GM21447 (cell line): ENCODE measurements around the gene PAQR4.

Source experiments
- ATAC-seq: cut with Tn5 transposase; IDR thresholded peaks from one replicate; pipeline ENCODE4 v1.9.1; 2021; ENCODE audit not compliant: unreplicated experiment

The PAQR4 gene

DNA sequence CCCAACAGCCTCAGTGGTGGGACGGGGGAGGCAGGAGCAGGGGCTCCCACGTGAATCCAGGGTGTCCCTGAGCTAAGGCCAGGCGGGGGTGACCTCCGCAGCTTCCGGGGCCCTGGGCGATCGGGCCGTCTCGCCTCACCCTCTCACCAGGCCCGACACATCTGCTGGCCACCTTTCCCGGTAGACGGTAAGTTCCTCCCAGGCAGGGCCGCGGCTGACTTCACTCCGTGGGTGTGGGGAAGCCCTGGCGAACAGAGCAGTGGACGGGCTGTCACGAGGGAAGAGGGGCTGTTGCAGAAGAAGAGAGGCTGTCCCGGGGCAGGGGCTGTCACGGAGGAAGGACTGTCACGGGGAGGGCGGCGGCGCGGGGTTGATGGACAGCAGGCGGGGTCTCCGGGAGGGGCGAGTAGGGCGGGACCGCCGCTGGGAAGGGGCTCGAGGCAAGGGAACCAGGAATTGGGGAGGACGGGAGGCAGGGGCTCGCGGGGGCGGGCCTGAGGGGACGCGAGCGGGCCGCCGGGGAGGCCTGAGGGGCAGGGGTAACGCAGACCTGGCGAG is 10.6 kb downstream of the PAQR4 start:
- ATAC-seq = peak; percentile 8

DNA sequence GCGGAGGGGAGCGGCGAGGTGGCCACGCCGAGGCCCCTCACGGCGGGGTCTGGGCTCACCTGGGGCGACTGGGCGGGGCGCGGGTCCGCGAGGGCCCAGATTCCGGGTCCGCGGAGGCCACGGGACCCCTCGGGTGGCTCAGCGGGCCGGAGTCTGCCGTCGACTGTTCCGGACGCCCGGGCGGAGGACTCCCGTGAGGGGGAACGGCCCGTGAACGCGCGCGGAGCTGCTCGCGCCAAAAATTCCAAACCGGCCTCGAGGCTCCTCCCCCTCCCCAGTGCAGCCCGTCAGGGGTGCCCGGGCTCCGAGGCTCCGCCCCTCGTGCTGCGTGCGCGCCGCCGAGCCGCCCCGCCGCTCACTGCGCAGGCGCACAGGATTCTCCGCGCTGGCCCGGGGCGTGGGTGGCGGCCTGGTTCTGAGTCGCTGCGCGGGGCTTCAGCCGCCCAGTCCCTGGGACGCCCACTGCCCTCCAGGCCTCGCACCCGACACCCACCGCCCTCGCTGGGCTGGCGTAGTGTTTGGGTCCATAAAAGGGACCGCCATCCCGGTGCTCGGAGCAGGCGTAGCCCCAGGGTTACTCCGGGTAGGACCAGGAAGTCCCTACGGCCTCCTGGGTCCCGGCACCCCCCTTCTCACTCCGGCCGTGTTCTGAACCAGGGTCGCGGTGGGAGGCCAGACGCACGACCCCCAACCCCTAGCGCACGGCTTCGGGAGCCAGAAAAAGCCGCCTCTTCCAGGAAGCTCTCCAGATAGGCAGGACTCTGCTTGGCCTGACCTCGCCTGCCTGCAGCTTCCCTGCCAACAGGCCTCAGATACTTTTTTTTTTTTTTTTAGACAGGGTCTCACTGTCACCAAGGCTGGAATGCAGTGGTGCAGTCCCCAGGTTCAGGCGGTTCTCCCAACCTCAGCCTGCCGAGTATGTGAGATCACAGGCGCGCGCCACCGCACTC is 11.4 kb downstream of the PAQR4 start, which contains the start of gene PKMYT1:
Gene PKMYT1, minus strand, starts transcription at position 220 of the 950 bp plus-strand sequence. CDS start 789 bp downstream, outside the sequence.
- ATAC-seq = peak; percentile 59

DNA sequence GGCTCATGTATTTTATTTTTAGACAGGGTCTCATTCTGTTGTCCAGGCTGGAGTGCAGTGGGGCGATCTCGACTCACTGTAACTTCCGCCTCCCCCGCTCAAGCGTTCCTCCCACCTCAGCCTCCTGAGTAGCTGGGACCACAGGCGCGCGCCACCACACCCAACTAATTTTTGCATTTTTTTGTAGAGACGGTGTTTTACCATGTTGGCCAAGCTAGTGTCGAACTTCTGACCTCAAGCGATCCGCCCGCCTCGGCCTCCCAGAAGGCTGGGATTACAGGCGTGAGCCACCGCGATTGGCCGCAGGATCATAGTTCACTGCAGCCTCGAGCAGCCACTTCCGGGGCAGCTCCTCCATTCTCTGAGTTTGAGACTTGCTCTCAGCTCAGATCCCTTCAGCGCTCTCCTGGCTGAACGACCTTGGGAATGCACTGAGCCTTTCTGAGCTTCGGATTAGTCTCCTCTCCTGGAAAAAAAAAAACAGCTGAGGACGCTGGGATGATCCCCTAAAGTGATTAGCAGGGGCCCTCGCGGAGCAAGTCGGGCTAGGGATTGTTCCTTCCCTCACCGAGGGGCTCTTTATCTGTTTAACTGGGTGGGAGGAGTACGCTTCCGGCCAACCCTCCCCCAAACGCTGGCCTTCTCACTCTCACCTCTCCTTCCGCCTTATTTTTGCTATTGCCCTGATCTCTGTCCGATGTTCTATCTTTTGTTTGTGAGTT is 12.2 kb downstream of the PAQR4 start:
- no peak for ATAC-seq

DNA sequence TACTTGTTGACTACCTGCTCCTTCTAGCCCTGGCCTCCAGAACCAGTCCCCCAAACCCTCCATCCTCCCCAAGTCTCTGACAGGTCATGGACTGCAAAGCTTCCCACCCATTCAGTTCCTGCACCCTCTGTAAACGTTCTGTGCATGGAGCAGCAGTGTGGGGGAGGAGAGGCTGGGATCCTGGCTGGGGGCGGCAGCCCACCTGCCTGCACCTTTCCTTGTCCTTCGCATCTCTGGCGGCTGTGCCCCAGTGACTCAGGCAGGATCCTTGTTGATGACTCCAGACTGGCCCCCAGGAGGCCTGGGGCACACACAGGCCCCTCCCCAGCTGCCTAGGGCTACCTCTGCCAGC is 12.7 kb downstream of the PAQR4 start:
- no peak for ATAC-seq

DNA sequence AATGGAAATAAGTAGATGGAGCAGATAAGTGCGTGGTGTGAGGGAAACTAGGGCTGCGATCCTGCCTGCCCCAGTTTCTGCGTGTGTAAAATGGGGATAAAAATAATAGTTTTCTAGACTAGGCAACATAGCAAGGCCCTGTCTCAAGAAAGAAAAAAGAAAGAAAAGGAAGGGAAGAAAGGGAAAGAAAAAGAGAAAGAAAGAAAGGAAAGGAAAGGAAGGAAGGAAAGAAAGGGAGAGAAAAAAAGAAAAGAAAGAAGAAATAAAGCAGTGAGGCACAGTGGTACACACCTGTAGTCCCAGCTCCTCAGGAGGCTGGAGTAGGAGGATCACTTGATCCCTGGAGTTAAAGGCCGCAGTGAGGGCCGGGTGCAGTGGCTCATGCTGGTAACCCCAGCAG is 13.3 kb downstream of the PAQR4 start:
- ATAC-seq = no peak

DNA sequence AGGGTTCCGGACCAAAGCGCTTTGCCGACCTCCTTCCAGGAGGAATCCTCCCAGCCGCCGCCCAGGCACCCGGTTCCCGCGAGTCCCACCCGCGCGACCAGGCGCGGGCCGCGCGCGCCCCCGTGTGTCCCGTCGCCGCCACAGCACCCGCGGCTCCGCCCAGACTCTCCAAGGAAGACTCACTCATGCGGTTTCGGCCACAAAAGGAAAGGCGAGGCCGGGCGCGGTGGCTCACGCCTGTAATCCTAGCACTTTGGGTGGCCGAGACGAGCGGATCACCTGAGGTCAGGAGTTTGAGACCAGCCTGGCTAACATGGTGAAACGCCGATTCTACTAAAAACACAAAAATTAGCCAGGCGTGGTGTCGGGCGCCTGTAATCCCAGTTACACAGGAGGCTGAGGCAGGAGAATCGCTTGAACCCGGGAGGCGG is 14.6 kb downstream of the PAQR4 start:
- ATAC-seq = no peak

DNA sequence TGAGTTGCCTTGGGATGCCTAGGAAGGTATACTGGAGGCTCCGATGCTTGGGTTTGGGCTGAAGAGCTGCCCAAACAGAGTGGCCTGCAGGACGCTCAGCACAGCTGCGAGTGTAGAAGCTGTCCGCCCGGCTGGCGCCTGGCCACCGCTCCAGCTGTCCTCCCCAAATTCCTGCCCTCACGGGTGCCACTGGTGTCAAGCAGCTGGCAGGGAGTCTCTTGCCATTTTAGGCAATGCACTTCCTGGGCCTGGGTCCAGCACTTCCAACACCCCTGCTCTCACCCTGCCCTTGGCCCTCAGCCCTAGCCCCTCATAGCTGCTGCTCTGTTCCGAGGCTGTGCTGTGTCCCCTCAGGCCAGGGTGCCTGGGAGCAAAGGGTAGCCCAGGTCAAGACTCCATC is 16.3 kb downstream of the PAQR4 start:
- no peak for ATAC-seq

DNA sequence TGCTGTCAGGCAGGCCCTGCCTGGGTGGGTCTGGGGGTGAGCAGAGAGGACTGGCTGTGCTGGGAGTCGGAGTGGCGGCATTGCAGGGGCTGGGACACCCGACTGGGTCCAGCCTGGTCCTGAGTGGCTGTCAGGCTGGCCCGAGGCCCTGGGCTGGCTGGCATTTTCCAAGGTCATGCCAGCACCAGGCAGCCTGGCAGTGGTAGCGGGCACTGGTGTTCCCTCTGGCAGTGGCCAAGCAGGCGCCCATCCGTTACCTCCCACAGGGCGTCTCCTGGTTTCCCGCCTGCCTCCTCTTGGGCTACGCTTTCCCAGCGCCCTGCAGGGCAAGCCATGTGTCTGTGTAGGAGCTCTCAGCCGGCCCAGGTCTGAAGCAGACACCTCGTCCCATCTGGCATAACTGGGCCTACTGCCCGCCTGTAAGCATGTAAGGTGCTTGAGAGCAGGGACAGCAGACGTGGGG is 16.8 kb downstream of the PAQR4 start:
- no peak for ATAC-seq

DNA sequence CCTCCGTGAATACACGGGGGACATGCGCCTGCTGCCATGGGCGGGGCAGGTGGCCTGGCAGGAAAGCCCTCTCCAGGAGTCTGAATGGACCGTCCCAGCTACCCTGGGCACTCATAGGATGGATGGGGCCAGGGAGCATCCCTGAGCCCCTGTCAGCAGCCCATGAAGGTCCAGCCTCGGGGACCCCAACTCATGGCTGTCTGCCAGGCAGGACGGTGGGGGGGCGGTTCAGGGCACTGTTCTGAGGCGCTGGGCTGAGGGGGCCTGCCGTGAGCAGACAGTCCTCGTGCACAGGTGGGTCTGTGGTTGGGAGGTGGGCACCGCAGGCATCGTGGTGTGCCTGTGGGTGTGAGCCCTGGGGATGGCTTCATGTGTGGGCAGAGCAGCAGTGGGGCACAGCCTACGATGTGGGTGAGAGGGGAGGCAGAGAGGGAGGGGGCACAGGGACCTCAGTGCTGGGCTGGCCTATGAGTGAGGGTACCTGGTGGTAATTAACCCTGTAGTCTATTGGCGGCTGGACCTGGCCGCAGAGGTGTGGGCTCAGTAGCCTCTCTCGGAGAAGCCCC is 17.6 kb downstream of the PAQR4 start:
- no peak for ATAC-seq

DNA sequence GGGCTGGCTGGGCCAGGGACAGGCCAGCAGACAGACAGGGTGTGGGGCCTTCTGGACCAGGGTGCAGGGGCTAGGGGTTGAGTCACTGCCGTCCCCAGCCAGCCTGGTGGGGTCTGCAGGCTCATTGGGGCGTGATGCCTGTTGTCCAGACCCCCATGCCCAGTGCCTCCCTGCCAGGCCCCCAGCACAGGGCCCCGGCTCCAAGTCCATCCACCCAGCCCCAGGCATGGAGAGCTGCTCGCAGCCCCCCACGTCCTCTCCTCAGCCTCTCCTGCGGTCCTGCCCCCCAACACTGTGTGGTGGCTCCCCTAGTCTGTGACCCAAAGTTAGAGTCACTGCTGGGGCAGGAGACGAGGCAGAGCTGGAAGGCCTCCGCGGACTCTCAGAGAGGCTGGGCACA is 18.1 kb downstream of the PAQR4 start:
- ATAC-seq = no peak

DNA sequence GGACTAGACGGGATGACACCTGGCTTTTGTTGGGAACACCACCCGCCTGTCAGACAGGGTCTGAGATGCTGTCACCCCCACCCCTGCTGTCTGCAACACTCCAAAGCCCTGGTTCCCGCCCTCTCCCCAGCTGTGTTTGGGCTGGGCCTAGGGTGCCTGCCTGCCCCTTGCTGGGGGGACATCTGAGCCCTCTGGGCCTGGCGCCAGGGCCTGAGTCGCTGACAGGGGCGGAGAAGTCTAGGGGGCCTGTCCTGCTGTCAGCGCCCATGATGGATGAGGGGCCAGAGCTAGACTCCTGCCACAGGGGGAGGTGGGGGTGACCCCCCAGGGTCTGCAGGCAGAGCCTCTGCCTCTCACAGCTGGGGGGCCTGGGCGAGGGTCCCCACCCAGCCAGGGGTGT is 18.7 kb downstream of the PAQR4 start:
- ATAC-seq = no peak

DNA sequence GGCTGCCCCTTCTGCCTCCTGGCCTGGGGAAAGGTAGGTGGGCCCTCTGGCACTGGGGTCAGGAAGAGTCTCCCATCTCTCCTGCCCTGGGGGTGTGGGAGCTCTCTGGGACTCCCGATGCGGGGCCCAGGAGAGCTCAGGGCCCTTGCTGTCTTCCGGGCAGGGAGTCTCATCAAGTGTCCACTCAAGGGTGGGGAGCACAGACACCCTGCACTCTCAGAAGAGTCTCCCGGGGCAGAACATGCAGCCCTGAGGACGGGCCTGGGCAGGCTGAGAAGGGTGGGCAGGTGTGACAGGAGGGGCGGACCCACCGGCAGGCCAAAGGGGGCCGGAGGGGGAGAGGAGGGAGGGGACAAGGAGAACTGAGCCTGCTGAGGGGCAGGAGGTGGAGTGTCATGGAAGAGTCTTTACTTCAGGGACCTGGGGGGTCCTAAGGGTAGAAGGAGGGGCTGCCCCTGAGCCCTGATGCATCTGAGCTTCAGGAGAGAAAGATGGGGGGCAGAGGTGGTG is 19.5 kb downstream of the PAQR4 start:
- no peak for ATAC-seq

DNA sequence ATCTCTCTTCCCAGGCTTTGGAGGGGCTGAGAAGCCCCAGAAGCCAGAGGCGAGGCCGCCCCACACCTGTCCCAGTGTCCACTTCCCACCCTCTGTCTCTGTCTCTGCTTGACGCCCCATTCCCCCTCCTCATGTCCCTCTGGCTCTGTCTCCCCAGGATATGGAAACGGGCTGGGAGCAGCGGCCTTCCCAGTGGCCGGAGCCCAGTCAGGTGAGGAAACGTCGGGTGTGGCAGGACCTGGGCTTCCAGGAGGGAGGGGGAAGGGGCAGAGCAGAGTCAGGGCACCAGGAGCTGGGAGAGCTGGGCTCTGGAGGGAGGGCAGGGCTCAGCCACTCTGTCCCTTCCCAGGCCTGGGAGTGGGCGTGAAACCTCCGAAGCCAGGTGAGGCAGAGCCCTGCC is 21.7 kb downstream of the PAQR4 start:
- ATAC-seq = no peak

DNA sequence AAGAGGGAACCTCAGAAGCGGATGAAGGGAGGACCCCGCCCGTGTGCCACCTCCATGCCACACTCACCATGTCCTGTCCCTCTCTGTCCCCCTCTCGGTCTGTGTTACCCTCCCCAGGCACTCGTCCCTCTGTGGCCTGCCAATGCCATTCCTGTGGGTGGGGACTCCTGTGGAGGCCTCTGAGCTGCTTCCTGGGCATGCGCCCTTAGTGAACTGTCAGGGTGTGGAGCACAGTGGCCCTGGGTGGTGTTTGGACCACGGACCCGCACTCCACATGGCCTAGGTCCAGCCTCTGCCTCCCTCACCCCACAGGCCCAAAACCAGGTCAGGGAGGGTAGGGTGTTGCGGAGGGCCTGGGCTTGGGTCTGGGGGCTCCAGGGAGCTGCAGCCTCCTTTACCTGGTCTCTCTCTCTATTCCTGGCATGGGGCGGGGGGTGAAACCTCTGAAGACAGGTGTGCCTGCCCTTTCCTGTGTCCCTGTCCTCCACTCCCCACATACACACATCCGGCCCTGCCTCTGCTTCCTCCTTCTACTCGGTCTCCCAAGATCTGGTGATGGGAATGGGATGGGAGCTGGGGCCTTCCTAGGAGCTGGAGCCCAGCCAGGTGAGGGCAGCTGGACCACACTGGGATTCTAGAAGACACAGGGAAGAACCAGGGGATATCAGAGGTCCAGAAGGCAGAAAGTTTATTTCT is 22.6 kb downstream of the PAQR4 start:
- no peak for ATAC-seq

DNA sequence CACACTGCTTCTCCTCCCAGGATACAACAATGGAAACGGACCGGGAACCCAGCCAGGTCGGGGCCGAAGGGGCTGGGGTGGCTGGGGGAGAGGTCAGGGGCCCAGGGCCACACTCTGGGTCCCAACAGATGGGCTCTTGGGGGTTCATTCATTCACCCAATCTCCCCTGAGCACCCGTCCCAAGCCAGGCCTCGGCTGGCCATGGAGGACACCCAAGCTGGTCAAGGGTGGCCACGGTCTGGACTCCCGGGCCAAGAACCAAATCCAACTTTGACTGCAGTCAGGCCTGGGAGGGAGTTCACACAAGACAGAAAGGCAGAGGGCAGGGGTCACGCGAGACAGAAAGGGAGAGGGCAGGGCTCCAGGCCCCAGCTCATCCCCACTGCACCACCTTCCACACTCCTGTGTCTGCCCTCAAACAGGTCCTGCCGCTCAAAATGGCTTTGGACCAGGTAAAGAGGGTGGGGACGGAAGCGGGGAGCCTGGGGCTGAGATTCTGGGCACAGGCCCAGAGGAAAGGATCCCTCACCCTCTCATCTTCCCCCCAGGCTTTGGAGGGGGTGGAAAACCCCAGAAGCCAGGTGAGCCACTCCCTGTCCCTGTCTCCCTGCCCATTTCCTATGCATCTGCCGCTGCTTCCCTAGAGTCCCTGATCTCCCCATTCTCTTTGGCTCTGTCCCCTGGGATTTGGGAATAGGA is 23.4 kb downstream of the PAQR4 start:
- no peak for ATAC-seq

DNA sequence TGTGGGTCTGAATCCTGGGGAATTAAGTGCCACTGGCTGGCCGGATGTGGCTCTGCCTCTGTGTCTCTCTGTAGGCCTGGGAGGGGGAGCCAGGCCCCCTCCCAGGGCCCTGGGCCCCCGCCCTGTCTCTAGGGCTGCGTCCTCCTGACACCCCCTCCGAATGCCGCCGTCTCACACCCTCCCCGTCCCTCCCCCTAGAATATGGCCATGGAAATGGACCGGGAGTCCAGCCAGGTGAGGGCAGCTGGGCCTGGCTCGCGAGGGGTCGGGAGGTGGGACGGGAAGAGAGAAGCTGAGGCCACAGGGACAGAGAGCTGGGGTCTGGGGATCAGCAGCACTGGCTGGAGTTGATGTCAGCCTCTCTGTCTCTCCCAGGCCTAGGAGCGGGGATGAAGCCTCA is 27.1 kb downstream of the PAQR4 start:
- no peak for ATAC-seq

DNA sequence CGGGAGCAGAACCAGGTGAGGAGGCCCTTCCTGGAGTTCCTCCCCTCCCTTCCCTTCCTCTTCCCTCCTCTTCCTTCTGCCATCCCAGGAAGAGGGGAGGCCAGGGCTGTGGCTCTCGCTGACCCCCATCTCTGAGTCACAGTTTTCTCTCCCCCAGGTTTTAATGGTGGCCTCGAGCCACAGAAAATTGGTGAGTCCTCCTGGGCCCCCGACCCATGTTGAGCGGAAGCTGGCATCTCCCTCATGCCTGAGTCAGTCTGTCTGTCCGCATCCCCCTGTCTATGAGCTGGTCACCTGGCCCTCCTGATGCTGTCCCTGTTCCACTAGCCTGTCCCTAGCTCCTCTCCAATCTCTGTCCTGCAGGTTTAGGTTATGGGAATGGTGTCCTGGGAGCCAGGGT is 30.8 kb downstream of the PAQR4 start:
- ATAC-seq = no peak

DNA sequence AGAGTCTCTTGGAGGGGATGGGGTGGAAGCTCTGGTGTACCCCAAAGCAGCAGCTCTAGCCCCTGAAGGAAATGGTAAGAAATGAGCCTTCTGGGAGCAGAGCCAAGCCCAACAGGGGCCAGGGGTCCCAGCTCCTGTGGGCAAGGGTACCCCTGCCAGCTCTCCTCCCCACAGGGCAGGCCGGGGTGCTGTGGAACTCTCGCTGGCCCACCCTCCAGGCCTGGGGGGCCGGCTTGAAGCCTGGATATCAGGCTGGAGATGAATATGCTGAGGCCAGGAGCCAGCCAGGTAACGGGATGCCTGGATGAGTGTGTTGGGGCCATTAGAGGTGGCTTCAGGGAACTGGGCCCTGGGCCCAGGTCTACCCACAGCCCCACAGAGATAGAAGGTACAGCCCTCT is 31.4 kb downstream of the PAQR4 start:
- ATAC-seq = no peak

DNA sequence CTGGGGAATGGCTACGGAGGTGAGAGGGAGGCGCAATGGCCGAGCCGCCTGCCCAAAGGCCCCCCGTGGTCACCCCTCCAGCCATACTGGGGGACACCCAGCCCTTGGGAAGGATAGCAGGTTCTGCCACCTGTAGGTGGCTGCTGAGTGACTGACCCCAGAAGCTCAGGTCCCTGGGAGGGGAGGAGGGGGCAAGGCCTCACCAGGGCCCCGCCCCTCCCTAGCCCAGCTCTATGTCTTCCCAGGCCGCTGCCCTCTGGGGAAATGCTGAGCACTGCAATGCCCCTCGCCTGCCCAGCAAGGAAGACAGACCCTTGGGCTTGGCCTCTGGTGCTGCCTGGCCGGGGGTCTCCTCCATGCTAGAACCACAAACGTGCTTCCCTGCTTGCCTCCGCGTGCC is 32.2 kb downstream of the PAQR4 start:
- no peak for ATAC-seq
